Ovary (tissue), 9 donors: ENCODE data around the gene TRMT2A. TPM values are rescaled to one million over a fixed set of nuclear protein-coding genes. Genes with fewer than 3 reads are reported as not detected.

Experiments used
- DNase-seq, 5 donors: peaks; one replicate each; pipeline ENCODE4 v3.0.0-alpha.2; 2019 to 2020
- H3K27ac ChIP-seq, 2 donors: fragments of 200-600 bp; one replicate each; pipeline versions ENCODE4 v1.5.1 to v1.8.0; 2019 to 2022
- H3K27me3 ChIP-seq: fragments of 200-600 bp; one replicate; pipeline ENCODE4 v1.8.0; 2022
- H3K36me3 ChIP-seq: fragments of 200-600 bp; sonication (generic); one replicate; pipeline ENCODE4 v1.5.1; 2019
- H3K4me1 ChIP-seq: one replicate; pipeline ENCODE4 v1.8.1; 2013; ENCODE audit warnings: mild to moderate bottlenecking, moderate library complexity; ENCODE audit not compliant: insufficient read depth
- H3K4me3 ChIP-seq: fragments of 200-600 bp; sonication (generic); one replicate; pipeline ENCODE4 v1.5.1; 2017
- H3K9me3 ChIP-seq, 2 donors: fragments of 200-600 bp in 1 of 2; sonication (generic) in 1 of 2; one replicate each; pipeline versions ENCODE4 v1.5.1 to v1.8.1; 2013 to 2019; ENCODE audit warnings: mild to moderate bottlenecking in 1 of 2, moderate library complexity in 1 of 2
- CTCF ChIP-seq, 3 donors: fragments of 450-650 bp in 2 of 3; fragments of 200-600 bp in 1 of 3; IDR thresholded peaks; one replicate each; pipeline versions ENCODE4 v1.5.1 to v1.8.0; 2016 to 2022; ENCODE audit warnings: antibody characterized with exemption in 3 of 3, mild to moderate bottlenecking in 1 of 3
- EP300 ChIP-seq: sonication (generic); formaldehyde crosslinking; IDR thresholded peaks from one replicate; pipeline ENCODE4 v1.6.1; 2017; ENCODE audit warnings: antibody characterized with exemption
- POLR2A ChIP-seq: fragments of 450-650 bp; IDR thresholded peaks from one replicate; pipeline ENCODE4 v1.6.1; 2017; ENCODE audit warnings: antibody characterized with exemption, mild to moderate bottlenecking, moderate library complexity
- whole genome bisulfite sequencing, 3 donors: extraction: QIAGEN DNeasy Blood & Tissue Kit in 1 of 3; methylation state at CpG; one replicate each; pipeline versions ENCODE4 v1.1.5 to v1.1.7; 2013 to 2017; 5-methylcytosine and 5-hydroxymethylcytosine counted together
- intact Hi-C, 4 donors: fragments of 100-400 bp; cut with DNase I; formaldehyde crosslinking; loops; one replicate each; pipeline versions ENCODE4 v1.11.0 to v1.15.1; 2022 to 2023
- polyA plus RNA-seq, 2 donors: library from polyadenylated mRNA; stranded (reverse); fragments of 200-250 nt in 1 of 2; fragments of 350-450 nt in 1 of 2; fragmentation: Illumina TruSeq in 1 of 2; extraction: RNeasy Lipid Tissue Mini Kit (QIAGEN cat#74804) in 1 of 2; gene quantifications; one replicate each; pipeline ENCODE4 v1.2.3, GENCODE V29; 2013 to 2014
- total RNA-seq, 7 donors: library from RNA; depleted of rRNA in 2 of 7; stranded (reverse); fragments of >200 nt in 2 of 7; fragmentation: NEBNext Ultra II Directional in 3 of 7; extraction: Animal tissue kit (Norgen Biotek cat#: 25700) in 3 of 7; gene quantifications; one replicate each; pipeline versions ENCODE4 v1.1.0 to v1.2.4, GENCODE V29; 2016 to 2023
- donor health status: DM: no; HTN: no; CAD: no; lungs with moderate emphysema.
- donor health status: DM: no; HTN: no; CAD: no.
- donor health status: Bipolar disorder and iron deficiency.
- donor health status: DM: yes; HTN: yes; CAD: no.
- donor health status: DM: no; HTN: no; CAD: no.
- donor health status: DM: yes; HTN: yes; CAD: no.

The TRMT2A gene
- total and polyA plus RNA-seq, 9 donors = 2.8 to 59.7 (median 44.6) TPM

GRCh38 chr22:20088263-20088648 lies 28.8 kb downstream of the TRMT2A start:
- Histone ChIP-seq H3K9me3 (no peaks in the 10 kb centered on the region), H3K27me3 (no peaks in the 10 kb centered on the region), H3K4me1 (peaks cover 9% of the 10 kb centered on the region), H3K27ac (no peak overlapping the region), H3K36me3 (peaks cover 2% of the 10 kb centered on the region), H3K4me3 (no peak overlapping the region)
- intact Hi-C loops = no loop called here
- 80 to 89% (median 85%) methylated on average over 8 of the region's 8 CpGs for WGBS, 3 donors
- TF ChIP-seq CTCF (IDR thresholded peaks at IDR 0.05) (no peak), POLR2A (no peak), EP300 (no peak)
- DNase-seq = no peak

GRCh38 chr22:20087319-20088262 lies 29.4 kb downstream of the TRMT2A start:
- Histone ChIP-seq H3K27ac (no peak overlapping the region), H3K27me3 (no peaks in the 10 kb centered on the region), H3K9me3 (no peaks in the 10 kb centered on the region), H3K4me3 (no peak overlapping the region), H3K36me3 (peaks cover 2% of the 10 kb centered on the region), H3K4me1 (peaks cover 14% of the 10 kb centered on the region)
- no peak for DNase-seq
- TF ChIP-seq EP300 (no peak), CTCF (IDR thresholded peaks at IDR 0.05) (no peak), POLR2A (no peak)
- WGBS, 3 donors = 87 to 90% (median 88%) methylated on average over 14 of the region's 14 CpGs
- intact Hi-C loops = no loop called here

- intact Hi-C loops = no loop called here
- TF ChIP-seq POLR2A = no peak
- no peak for TF ChIP-seq CTCF (IDR thresholded peaks at IDR 0.05)
- TF ChIP-seq EP300 = no peak
- peaks cover 2% of the 10 kb centered on the region for H3K36me3 ChIP-seq
- H3K27ac ChIP-seq = no peak overlapping the region
- peaks cover 14% of the 10 kb centered on the region for H3K4me1 ChIP-seq
- H3K9me3 ChIP-seq = no peaks in the 10 kb centered on the region
- no peak for DNase-seq
- H3K27me3 ChIP-seq = no peaks in the 10 kb centered on the region
- 94 to 96% (median 95%) methylated on average over 5 of the region's 5 CpGs for WGBS, 3 donors
- H3K4me3 ChIP-seq = no peak overlapping the region
Observed at GRCh38 chr22:20086763-20087162, 30.3 kb downstream of the TRMT2A start.

GRCh38 chr22:20086101-20086599 lies 30.9 kb downstream of the TRMT2A start:
- DNase-seq = no peak
- peaks cover 2% of the 10 kb centered on the region for H3K36me3 ChIP-seq
- no peak overlapping the region for H3K27ac ChIP-seq
- H3K4me1 ChIP-seq = peaks cover 20% of the 10 kb centered on the region
- TF ChIP-seq CTCF (IDR thresholded peaks at IDR 0.05) (no peak), EP300 (no peak), POLR2A (no peak)
- WGBS, 3 donors = 85 to 88% (median 88%) methylated on average over 24 of the region's 24 CpGs
- H3K27me3 ChIP-seq = no peaks in the 10 kb centered on the region
- H3K9me3 ChIP-seq = no peaks in the 10 kb centered on the region
- H3K4me3 ChIP-seq = no peak overlapping the region
- intact Hi-C loops = no loop called here
